GM23338 (cell line): ENCODE results near the gene CD164.

ENCODE experiments used
- POLR2AphosphoS5 ChIP-seq: IDR thresholded peaks from 2 replicates; pipeline ENCODE4 v1.6.1; 2016; ENCODE audit warnings: antibody characterized with exemption, low read depth
- TF ChIP-seq, protein P1 (sequence below), 2 experiments: fragments of 200-600 bp in 1 of 2; sonication (generic) in 1 of 2; conservative IDR thresholded peaks; 2 replicates each; pipeline versions ENCODE4 v1.5.1 to v1.6.1; 2016 to 2017; ENCODE audit warnings: antibody characterized with exemption in 2 of 2, low read depth in 2 of 2, mild to moderate bottlenecking in 2 of 2, moderate library complexity in 1 of 2

DNA sequence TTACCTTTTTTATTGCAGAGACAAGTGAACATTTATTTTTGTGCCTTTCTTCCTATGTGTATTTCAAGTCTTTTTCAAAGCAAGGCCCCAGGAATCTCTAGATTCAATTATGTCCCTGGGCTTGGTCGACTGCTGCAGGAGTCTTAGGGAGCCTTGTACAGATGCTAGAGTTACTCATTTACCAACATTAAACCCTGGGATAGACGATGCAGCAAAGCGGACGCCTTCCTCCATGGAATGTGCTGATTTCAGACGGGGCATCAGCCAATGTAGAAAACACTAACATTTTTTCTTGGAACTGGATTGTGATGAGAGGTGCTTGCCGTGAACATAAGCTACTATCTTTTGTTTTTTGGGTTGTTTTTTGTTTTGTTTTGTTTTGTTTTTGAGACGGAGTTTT is 55.9 kb downstream of the CD164 start:
- TF ChIP-seq, protein P1, sequence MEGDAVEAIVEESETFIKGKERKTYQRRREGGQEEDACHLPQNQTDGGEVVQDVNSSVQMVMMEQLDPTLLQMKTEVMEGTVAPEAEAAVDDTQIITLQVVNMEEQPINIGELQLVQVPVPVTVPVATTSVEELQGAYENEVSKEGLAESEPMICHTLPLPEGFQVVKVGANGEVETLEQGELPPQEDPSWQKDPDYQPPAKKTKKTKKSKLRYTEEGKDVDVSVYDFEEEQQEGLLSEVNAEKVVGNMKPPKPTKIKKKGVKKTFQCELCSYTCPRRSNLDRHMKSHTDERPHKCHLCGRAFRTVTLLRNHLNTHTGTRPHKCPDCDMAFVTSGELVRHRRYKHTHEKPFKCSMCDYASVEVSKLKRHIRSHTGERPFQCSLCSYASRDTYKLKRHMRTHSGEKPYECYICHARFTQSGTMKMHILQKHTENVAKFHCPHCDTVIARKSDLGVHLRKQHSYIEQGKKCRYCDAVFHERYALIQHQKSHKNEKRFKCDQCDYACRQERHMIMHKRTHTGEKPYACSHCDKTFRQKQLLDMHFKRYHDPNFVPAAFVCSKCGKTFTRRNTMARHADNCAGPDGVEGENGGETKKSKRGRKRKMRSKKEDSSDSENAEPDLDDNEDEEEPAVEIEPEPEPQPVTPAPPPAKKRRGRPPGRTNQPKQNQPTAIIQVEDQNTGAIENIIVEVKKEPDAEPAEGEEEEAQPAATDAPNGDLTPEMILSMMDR (conservative IDR thresholded peaks at IDR 0.05; ENCODE audit: low read depth in 2 of 2): no peak
- no peak for TF ChIP-seq POLR2AphosphoS5
